Karpas-422 (cell line): ENCODE measurements around the gene SCN5A. TPM values are rescaled to one million over a fixed set of nuclear protein-coding genes. Genes with fewer than 3 reads are reported as not detected.

Source experiments
- DNase-seq: peaks from one replicate; pipeline ENCODE4 v3.0.0-alpha.2; 2015
- H2AFZ ChIP-seq: fragments of 200-600 bp; sonication (generic); 2 replicates; pipeline ENCODE4 v1.6.1; 2014; ENCODE audit warnings: antibody characterized with exemption, low read length, mixed read lengths
- H3K27ac ChIP-seq: fragments of 200-600 bp; sonication (generic); 2 replicates; pipeline ENCODE4 v1.5.1; 2014; ENCODE audit warnings: mild to moderate bottlenecking, low read length, moderate library complexity
- H3K27me3 ChIP-seq: fragments of 200-600 bp; sonication (generic); 2 replicates; pipeline ENCODE4 v1.6.1; 2014; ENCODE audit warnings: low read length, mixed read lengths
- H3K36me3 ChIP-seq: fragments of 200-600 bp; sonication (generic); 2 replicates; pipeline ENCODE4 v1.6.1; 2014; ENCODE audit warnings: low read length, mixed read lengths; ENCODE audit not compliant: insufficient read depth
- H3K4me1 ChIP-seq: fragments of 200-600 bp; sonication (generic); 2 replicates; pipeline ENCODE4 v1.6.1; 2014; ENCODE audit warnings: mild to moderate bottlenecking, low read length, mixed read lengths
- H3K4me2 ChIP-seq: fragments of 200-600 bp; sonication (generic); 2 replicates; pipeline ENCODE4 v1.6.1; 2014; ENCODE audit warnings: low read length, low read depth, mild to moderate bottlenecking; ENCODE audit not compliant: poor library complexity, severe bottlenecking
- H3K4me3 ChIP-seq: fragments of 200-600 bp; sonication (generic); 2 replicates; pipeline ENCODE4 v1.5.1; 2014; ENCODE audit warnings: mild to moderate bottlenecking, antibody characterized with exemption, low read length, mixed read lengths
- H3K79me2 ChIP-seq: fragments of 200-600 bp; sonication (generic); 2 replicates; pipeline ENCODE4 v1.6.1; 2014; ENCODE audit warnings: mild to moderate bottlenecking, low read length, mixed read lengths
- H3K9ac ChIP-seq: fragments of 200-600 bp; sonication (generic); 2 replicates; pipeline ENCODE4 v1.6.0; 2014; ENCODE audit warnings: low read length
- H3K9me2 ChIP-seq: fragments of 200-600 bp; sonication (generic), shearing (Covaris generic); replicated peaks from 2 replicates; pipeline ENCODE4 v1.6.0; 2014; ENCODE audit warnings: mild to moderate bottlenecking, low read length, moderate library complexity; ENCODE audit not compliant: insufficient read depth
- H3K9me3 ChIP-seq: fragments of 300-700, 200-600 bp; sonication (generic); 2 replicates; pipeline ENCODE4 v1.6.1; 2014; ENCODE audit warnings: low read length, mixed read lengths
- H4K20me1 ChIP-seq: fragments of 200-600 bp; sonication (generic); 2 replicates; pipeline ENCODE4 v1.6.1; 2014; ENCODE audit warnings: mild to moderate bottlenecking, antibody characterized with exemption, low read length, low read depth; ENCODE audit not compliant: insufficient read depth
- total RNA-seq: library from RNA; depleted of rRNA; stranded (reverse); fragments of >200 nt; shearing (Covaris generic); gene quantifications from 2 replicates; pipeline ENCODE4 v1.2.3, GENCODE V29; 2014; ENCODE audit warnings: low replicate concordance

The SCN5A gene
- total RNA-seq, 1 experiment from 2014 or later, result not detected

- H3K4me1 ChIP-seq, result no peaks in the 10 kb centered on the region
- H3K9me3 ChIP-seq, result no peaks in the 10 kb centered on the region
- no peak overlapping the region for H2AFZ ChIP-seq
- H3K79me2 ChIP-seq, result 0 out of 2 replicates have a peak, but pooled peaks cover 4% of the 10 kb centered on the region
- H3K4me2 ChIP-seq, result no peak overlapping the region
- no peaks in the 10 kb centered on the region for H3K9me2 ChIP-seq
- no peak overlapping the region for H3K27ac ChIP-seq
- H3K36me3 ChIP-seq, result peaks cover 23% of the 10 kb centered on the region; the same call in 1 of the 2 replicates
- H3K4me3 ChIP-seq, result no peak overlapping the region
- H3K27me3 ChIP-seq, result no peaks in the 10 kb centered on the region
- H3K9ac ChIP-seq, result no peak overlapping the region
- no peak for DNase-seq
- H4K20me1 ChIP-seq, result 0 out of 2 replicates have a peak, but pooled peaks cover 3% of the 10 kb centered on the region
Measured at GRCh38 chr3:38519000-38519399, 130.5 kb downstream of the SCN5A start.

GRCh38 chr3:38516669-38517068 lies 132.8 kb downstream of the SCN5A start:
- no peak overlapping the region for H3K27ac ChIP-seq
- H3K27me3 ChIP-seq, result no peaks in the 10 kb centered on the region
- H3K4me1 ChIP-seq, result no peaks in the 10 kb centered on the region
- no peak for DNase-seq
- H4K20me1 ChIP-seq, result 0 out of 2 replicates have a peak, but pooled peaks cover 2% of the 10 kb centered on the region
- no peaks in the 10 kb centered on the region for H3K9me3 ChIP-seq
- H3K79me2 ChIP-seq, result 0 out of 2 replicates have a peak, but pooled peaks cover 2% of the 10 kb centered on the region
- no peak overlapping the region for H2AFZ ChIP-seq
- no peaks in the 10 kb centered on the region for H3K9me2 ChIP-seq
- no peak overlapping the region for H3K9ac ChIP-seq
- H3K4me2 ChIP-seq, result no peak overlapping the region
- no peak overlapping the region for H3K4me3 ChIP-seq
- peaks cover 13% of the 10 kb centered on the region; the same call in 1 of the 2 replicates for H3K36me3 ChIP-seq

- Histone ChIP-seq H3K27me3 (no peaks in the 10 kb centered on the region), H3K9ac (no peak overlapping the region), H3K36me3 (peaks cover 18% of the 10 kb centered on the region; the same call in 1 of the 2 replicates), H4K20me1 (no peaks in the 10 kb centered on the region), H3K4me3 (no peak overlapping the region), H3K27ac (no peak overlapping the region), H3K9me2 (no peaks in the 10 kb centered on the region), H3K4me1 (no peaks in the 10 kb centered on the region), H3K79me2 (no peaks in the 10 kb centered on the region), H3K9me3 (no peaks in the 10 kb centered on the region), H3K4me2 (no peak overlapping the region), H2AFZ (no peak overlapping the region)
- DNase-seq, result no peak
Measured at GRCh38 chr3:38515367-38515766, 134.1 kb downstream of the SCN5A start.

- Histone ChIP-seq H3K27ac (no peak overlapping the region), H3K36me3 (peaks cover 46% of the 10 kb centered on the region; the same call in 1 of the 2 replicates)
Measured at GRCh38 chr3:38511546-38511945, 137.9 kb downstream of the SCN5A start.

GRCh38 chr3:38510631-38511030 lies 138.9 kb downstream of the SCN5A start:
- H3K36me3 ChIP-seq, result peaks cover 52% of the 10 kb centered on the region; the same call in 1 of the 2 replicates

More at GRCh38 chr3:38511546-38511945, 137.9 kb downstream of the SCN5A start:
- no peaks in the 10 kb centered on the region for H3K27me3 ChIP-seq
- no peaks in the 10 kb centered on the region for H3K9me2 ChIP-seq
- no peaks in the 10 kb centered on the region for H3K9me3 ChIP-seq
- no peaks in the 10 kb centered on the region for H3K79me2 ChIP-seq
- no peak overlapping the region for H2AFZ ChIP-seq
- H3K4me2 ChIP-seq, result no peak overlapping the region
- no peak overlapping the region for H3K9ac ChIP-seq
- H4K20me1 ChIP-seq, result no peaks in the 10 kb centered on the region
- H3K4me1 ChIP-seq, result no peaks in the 10 kb centered on the region
- H3K4me3 ChIP-seq, result no peak overlapping the region
- DNase-seq, result no peak

GRCh38 chr3:38509732-38510131 lies 139.8 kb downstream of the SCN5A start:
- Histone ChIP-seq H3K79me2 (no peaks in the 10 kb centered on the region), H3K9ac (no peak overlapping the region), H3K36me3 (peaks cover 58% of the 10 kb centered on the region; the same call in 1 of the 2 replicates), H3K9me3 (no peaks in the 10 kb centered on the region), H3K27me3 (no peaks in the 10 kb centered on the region), H4K20me1 (no peaks in the 10 kb centered on the region), H3K4me1 (no peaks in the 10 kb centered on the region), H3K4me2 (no peak overlapping the region), H2AFZ (no peak overlapping the region), H3K9me2 (no peaks in the 10 kb centered on the region), H3K4me3 (no peak overlapping the region), H3K27ac (no peak overlapping the region)
- no peak for DNase-seq

More at GRCh38 chr3:38510631-38511030, 138.9 kb downstream of the SCN5A start:
- DNase-seq, result no peak
- Histone ChIP-seq H3K4me2 (no peak overlapping the region), H2AFZ (no peak overlapping the region), H3K4me1 (no peaks in the 10 kb centered on the region), H3K9ac (no peak overlapping the region), H3K79me2 (no peaks in the 10 kb centered on the region), H4K20me1 (no peaks in the 10 kb centered on the region), H3K27ac (no peak overlapping the region), H3K27me3 (no peaks in the 10 kb centered on the region), H3K9me3 (no peaks in the 10 kb centered on the region), H3K9me2 (no peaks in the 10 kb centered on the region), H3K4me3 (no peak overlapping the region)

GRCh38 chr3:38507120-38507519 lies 142.4 kb downstream of the SCN5A start:
- Histone ChIP-seq H3K9ac (no peak overlapping the region), H3K27me3 (no peaks in the 10 kb centered on the region), H3K36me3 (peaks cover 69% of the 10 kb centered on the region)

GRCh38 chr3:38500688-38501417 lies 148.6 kb downstream of the SCN5A start:
- Histone ChIP-seq H3K9me2 (no peaks in the 10 kb centered on the region; the same call in 1 of the 2 replicates), H3K36me3 (peaks cover 58% of the 10 kb centered on the region), H3K4me1 (peaks cover 23% of the 10 kb centered on the region), H3K27me3 (no peaks in the 10 kb centered on the region), H2AFZ (no peak overlapping the region), H3K9ac (no peak overlapping the region), H3K4me2 (no peak overlapping the region), H4K20me1 (no peaks in the 10 kb centered on the region), H3K79me2 (peaks cover 40% of the 10 kb centered on the region), H3K4me3 (no peak overlapping the region), H3K27ac (no peak overlapping the region), H3K9me3 (no peaks in the 10 kb centered on the region)
- DNase-seq, result no peak

More at GRCh38 chr3:38507120-38507519, 142.4 kb downstream of the SCN5A start:
- Histone ChIP-seq H3K9me3 (no peaks in the 10 kb centered on the region), H3K9me2 (no peaks in the 10 kb centered on the region), H3K79me2 (no peaks in the 10 kb centered on the region), H3K4me3 (no peak overlapping the region), H4K20me1 (no peaks in the 10 kb centered on the region), H3K4me1 (no peaks in the 10 kb centered on the region), H3K27ac (no peak overlapping the region), H3K4me2 (no peak overlapping the region), H2AFZ (no peak overlapping the region)
- no peak for DNase-seq
